ENCODE results near the gene HSP90B1.

Gene HSP90B1

GRCh38 chr12:103930034-103930786, at the start of gene HSP90B1:
Gene HSP90B1 (plus strand): TSS chr12:103930410. CDS start chr12:103930516, 106 bp downstream.
- peak; percentile 98 for DNase-seq

GRCh38 chr12:103881261-103881660, 48.9 kb upstream of the HSP90B1 start:
- DNase-seq = no peak

GRCh38 chr12:103882861-103883596, 47.2 kb upstream of the HSP90B1 start:
- DNase-seq = no peak

GRCh38 chr12:103883908-103884307, 46.3 kb upstream of the HSP90B1 start:
- DNase-seq = no peak

- DNase-seq = peak; percentile 36
Observed at GRCh38 chr12:103884316-103884715, 45.9 kb upstream of the HSP90B1 start.

- no peak for DNase-seq
Observed at GRCh38 chr12:103886195-103886797, 43.9 kb upstream of the HSP90B1 start.

GRCh38 chr12:103887738-103888137, 42.5 kb upstream of the HSP90B1 start:
- no peak for DNase-seq

- DNase-seq = no peak
Observed at GRCh38 chr12:103897316-103897715, 32.9 kb upstream of the HSP90B1 start.

- DNase-seq = peak; percentile 58
Observed at GRCh38 chr12:103901518-103902173, 28.6 kb upstream of the HSP90B1 start.

GRCh38 chr12:103903993-103904392, 26.2 kb upstream of the HSP90B1 start:
- DNase-seq = no peak

GRCh38 chr12:103905730-103906349, 24.4 kb upstream of the HSP90B1 start:
- DNase-seq = no peak

- no peak for DNase-seq
Observed at GRCh38 chr12:103908246-103908541, 22.0 kb upstream of the HSP90B1 start.

GRCh38 chr12:103908877-103909276, 21.3 kb upstream of the HSP90B1 start:
- DNase-seq = no peak

- no peak for DNase-seq
Observed at GRCh38 chr12:103909811-103910210, 20.4 kb upstream of the HSP90B1 start.

- DNase-seq = no peak
Observed at GRCh38 chr12:103912069-103912468, 18.1 kb upstream of the HSP90B1 start.

GRCh38 chr12:103913100-103913499, 17.1 kb upstream of the HSP90B1 start:
- no peak for DNase-seq

GRCh38 chr12:103915306-103915705, 14.9 kb upstream of the HSP90B1 start:
- no peak for DNase-seq

GRCh38 chr12:103917873-103918272, 12.3 kb upstream of the HSP90B1 start:
- no peak for DNase-seq

GRCh38 chr12:103924761-103925641, 5.2 kb upstream of the HSP90B1 start:
- no peak for DNase-seq

GRCh38 chr12:103928682-103929045, 1.5 kb upstream of the HSP90B1 start:
- peak; percentile 50 for DNase-seq

- peak; percentile 84 for DNase-seq
Observed at GRCh38 chr12:103929046-103929783, 995 bp upstream of the HSP90B1 start.

GRCh38 chr12:103929784-103930033, 501 bp upstream of the HSP90B1 start:
- no peak for DNase-seq

All from activated T-cell treated with anti-CD3 and anti-CD28 coated beads, Interleukin-2, amount 50 U/mL, for 1 hour (primary cell).